ENCODE data around the gene KRT13.

KRT13 gene

DNA sequence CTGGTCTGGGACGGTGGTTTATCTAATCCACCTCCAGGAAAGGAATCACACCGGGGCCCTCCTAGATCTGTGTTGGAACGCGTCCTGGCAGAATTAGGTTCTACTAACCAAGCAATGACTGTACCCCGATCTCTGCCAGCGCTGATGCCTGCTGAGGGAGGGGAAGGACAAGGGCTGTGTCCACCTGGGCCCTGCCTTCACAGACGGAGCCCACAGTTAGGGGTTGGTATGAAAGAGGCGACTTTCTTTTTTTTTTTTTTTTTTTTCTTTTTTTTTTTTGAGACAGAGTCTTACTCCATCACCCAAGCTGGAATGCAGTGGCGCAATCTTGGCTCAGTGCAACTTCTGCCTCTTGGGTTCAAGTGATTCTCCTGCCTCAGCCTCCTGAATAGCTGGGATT lies 32.6 kb upstream of the KRT13 start:
- no peak for DNase-seq (ENCODE audit: low read depth in 2 of 2)

DNA sequence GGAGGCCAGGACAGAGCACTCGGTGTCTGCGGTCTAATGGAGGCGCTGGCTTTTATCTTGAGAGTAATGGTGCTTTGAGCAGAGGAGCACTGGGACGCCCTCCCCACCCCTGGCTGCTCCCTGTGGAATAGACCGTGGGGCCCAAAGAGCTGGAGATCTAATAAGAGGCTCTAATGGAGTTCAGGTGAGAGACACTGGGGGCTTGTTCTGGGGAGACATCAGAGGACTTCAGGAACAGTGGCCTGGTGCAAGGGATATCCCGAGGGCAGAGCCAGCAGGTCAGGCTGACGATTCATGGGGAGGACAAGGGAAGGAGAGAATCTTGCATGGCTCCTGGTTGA lies 32.2 kb upstream of the KRT13 start:
- DNase-seq (ENCODE audit: low read depth in 2 of 2) = no peak

DNA sequence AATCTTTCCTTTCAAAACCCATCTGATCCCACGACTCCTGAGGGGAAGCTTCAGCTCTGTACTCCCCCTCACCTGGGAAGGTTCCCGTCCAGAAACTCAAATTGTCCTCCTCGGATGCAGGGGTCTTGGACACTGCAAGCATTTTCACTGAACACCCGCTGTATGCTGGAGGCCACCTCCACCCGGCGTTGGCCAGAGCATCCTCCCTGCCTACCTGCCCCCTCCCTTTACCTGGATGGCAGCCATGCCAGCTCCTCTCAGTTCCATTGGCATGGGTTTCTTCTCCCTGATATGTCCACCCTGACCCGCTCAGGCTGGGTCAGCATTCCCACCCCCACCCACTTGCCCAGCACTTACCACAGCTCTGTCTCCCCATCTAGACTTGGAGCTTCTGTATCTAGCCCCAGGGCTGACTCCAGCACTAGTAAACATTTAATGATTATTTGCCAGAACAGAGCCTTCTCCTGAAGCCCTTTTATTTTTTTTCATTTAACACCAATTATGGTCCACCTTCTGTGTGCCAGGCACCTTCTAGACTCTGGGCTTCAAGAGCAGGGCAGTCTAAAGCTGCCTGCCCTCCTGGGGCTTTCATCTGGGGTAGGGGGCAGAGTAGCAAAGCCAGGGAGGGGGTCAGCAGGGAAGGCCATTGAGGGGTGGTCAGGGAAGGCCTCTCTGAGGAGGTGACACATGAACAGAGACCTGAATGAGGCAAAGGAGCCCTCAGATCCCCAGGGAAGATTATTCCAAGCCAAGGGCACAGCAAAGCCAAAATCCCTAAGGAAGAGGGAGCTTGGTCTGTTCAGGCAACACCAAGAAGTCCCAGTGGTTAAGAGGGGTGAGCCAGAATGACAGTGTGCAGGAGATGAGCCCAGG lies 31.6 kb upstream of the KRT13 start:
- DNase-seq (ENCODE audit: low read depth in 2 of 2) = no peak

GRCh38 chr17:41535764-41536481 lies 30.5 kb upstream of the KRT13 start:
- DNase-seq (ENCODE audit: low read depth in 2 of 2) = no peak

GRCh38 chr17:41534899-41535546 lies 29.6 kb upstream of the KRT13 start:
- DNase-seq (ENCODE audit: low read depth in 2 of 2) = no peak

DNA sequence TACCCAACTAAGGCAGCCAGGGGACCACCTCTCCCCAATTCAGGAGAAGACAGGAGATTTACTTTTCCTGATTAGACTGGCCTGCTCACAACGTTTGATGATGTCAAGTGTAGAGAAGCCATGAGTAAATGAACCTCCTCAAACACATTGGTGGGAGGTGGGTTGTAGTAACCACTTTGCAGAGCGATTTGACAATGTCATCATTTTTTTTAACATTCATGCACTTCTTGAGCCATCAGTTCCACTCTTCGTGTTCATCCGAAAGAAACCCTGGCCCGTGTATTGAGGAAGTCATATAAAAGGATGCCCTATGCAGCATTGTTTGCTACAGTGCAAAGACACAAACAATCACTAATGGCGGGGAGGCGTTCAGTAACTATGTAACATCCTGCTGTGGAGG lies 28.2 kb upstream of the KRT13 start:
- DNase-seq (ENCODE audit: low read depth in 2 of 2) = no peak

GRCh38 chr17:41532947-41533570 lies 27.6 kb upstream of the KRT13 start:
- no peak for DNase-seq (ENCODE audit: low read depth in 2 of 2)

DNA sequence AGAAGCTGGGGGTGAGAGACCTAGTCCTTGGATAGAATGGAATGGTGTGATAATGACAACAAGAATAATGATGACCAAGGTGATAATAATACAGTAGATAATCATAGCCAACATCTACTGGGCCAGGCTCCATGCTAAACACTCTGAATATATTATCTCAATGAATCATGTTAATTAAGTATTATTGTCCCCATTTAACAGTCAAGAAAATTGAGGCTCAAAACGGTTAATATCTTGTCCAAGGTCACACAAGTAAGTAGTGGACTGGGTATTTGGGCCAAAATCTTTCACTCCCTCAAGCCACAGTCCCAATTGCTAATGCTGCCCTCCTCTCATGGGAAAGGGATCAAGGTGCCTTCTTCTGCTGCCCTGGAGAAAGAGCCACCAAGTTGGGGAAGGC lies 26.6 kb upstream of the KRT13 start:
- no peak for DNase-seq (ENCODE audit: low read depth in 2 of 2)

DNA sequence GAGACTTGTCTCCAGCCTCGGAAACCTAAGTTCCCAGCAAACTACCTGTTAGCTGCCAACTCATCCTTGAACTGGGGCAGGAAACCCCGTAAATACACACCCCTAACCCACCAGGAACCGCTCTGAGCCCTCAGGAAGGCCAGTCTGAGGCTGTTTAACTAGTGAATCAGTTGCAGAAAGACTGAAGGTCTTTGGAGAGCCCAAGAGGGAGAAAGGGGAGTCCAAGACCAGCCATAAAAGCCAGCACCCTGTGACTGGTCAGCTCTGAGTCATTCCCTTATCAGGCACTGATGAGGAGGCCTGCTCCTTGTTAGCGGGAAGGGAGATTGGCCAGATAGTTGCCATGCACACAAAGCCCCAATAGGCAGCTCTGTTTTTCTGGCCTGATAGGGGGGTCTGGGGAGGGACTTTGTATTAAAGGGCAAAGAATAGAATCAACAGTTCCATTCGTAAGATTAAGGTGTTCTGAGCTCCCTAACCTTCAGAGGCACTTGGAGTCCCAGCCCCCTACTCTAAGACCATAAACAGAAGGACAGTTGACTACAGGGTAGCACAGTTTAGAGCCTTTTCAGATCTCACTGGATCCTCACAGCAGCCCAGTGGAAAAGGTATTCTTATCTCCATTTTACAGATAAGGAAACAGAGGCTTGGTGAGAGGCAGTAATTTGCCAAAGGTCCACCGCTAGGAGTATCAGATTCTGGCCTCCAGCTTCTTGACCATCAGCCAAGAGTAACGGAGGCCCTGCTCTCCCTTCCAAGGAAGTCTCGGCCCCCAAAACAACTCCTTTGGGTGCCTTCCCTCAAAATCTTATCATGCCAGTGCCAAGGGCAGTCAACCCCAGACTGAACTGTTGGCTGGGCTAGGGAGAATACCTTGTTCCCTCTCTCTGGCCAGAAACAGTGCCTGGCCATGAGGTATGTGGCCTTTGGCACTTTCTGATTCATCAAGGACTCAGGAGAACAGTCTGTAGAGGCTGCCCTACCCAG lies 24.9 kb upstream of the KRT13 start:
- no peak for DNase-seq (ENCODE audit: low read depth in 2 of 2)

DNA sequence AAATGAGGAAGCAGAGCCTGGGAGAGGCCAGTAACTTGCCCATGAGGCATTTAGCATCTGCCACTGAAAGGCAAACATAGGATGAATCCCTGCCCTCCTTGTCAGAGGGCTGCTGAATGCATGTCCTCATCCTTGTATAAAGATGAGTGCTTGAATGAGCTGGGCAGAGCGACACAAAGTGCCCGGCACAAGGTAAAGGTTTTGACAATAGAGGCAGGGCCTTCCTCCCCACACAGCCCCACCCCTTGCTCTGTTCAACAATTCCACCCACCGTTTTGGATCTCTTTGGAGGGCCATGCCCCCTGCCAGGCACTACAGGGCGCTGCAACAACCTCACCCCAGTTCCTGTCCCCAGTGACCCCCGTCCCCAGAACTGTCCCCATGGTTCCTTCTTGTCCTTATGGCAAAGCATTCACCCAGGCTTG lies 24.1 kb upstream of the KRT13 start:
- DNase-seq (ENCODE audit: low read depth in 2 of 2) = no peak

GRCh38 chr17:41528959-41529353 lies 23.5 kb upstream of the KRT13 start:
- no peak for DNase-seq (ENCODE audit: low read depth in 2 of 2)

GRCh38 chr17:41527063-41528023 lies 21.9 kb upstream of the KRT13 start:
- no peak for DNase-seq (ENCODE audit: low read depth in 2 of 2)

GRCh38 chr17:41524261-41524660 lies 18.8 kb upstream of the KRT13 start:
- DNase-seq (ENCODE audit: low read depth in 2 of 2) = no peak

- no peak for DNase-seq (ENCODE audit: low read depth in 2 of 2)
These were observed 18.4 kb upstream of the KRT13 start for GRCh38 chr17:41523787-41524186.

DNA sequence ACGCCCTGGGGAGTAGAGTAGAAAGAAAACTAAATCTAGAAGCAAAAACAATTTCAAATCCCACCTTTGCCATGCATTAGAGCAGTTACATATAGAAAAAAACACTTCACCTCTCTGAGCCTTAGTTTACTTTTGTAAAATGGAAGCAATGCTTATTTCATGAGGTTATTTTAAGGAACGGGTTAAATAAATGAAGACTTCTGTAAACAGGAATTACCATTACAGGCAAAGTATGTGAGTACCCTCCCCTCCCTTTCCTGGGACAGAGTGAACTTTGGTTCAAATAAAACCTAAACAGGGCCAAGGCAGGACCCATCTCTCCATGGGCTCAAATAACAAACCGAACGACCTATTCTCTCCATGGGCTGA lies 17.8 kb upstream of the KRT13 start:
- DNase-seq (ENCODE audit: low read depth in 2 of 2) = no peak

DNA sequence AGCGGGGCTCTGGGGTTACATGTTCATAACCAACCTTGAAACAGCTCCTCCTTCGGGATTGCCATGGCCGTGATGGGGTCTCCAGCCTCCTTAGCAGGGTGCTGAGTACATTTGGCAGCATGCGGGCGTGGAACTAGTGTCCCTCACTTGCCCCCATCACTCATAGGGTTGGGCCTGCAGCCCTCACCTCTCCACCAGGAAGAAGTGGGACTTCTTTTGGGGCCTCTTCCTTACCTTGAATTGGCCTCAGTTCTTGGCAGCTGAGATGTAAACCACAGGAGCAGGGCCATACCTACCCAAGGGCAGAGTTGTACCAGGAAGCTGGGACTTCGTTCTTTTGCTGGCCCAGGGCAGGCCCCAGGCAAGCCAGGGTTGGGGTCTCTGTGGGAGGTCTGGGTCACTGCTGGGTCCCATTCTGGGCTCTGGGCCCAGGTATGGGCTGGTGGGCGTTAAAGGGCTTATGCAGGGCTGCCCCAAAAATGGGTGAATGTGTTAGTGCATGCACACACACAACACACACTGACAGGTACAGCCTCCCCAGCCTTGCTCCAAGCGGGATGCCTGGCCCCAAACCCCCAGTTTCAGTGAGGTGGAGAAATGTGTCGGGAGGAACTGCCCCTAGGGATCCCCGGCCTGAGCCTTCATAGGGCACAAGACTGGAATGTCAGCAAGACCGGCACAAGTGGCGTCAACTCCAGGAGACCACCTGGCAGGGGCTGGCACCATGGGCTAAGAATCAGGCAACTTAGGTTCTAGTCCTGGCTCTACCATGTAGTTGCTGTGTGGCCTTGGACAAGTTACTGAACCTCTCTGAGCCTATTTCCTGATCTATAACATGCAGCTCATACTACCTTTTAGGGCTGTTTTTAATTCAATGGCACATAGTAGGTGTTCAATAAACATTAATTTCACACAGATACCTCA lies 17.2 kb upstream of the KRT13 start:
- no peak for DNase-seq (ENCODE audit: low read depth in 2 of 2)

GRCh38 chr17:41521574-41522261 lies 16.3 kb upstream of the KRT13 start:
- no peak for DNase-seq (ENCODE audit: low read depth in 2 of 2)

GRCh38 chr17:41520821-41521521 lies 15.6 kb upstream of the KRT13 start:
- DNase-seq (ENCODE audit: low read depth in 2 of 2) = no peak
